ENCODE measurements around the gene EIF4G1.

The EIF4G1 gene

GRCh38 chr3:184332370-184333090, 18.1 kb downstream of the EIF4G1 start:
- TF ChIP-seq NFIC (IDR thresholded peaks at IDR 0.05) (no peak), TAF1 (IDR thresholded peaks at IDR 0.05; ENCODE audit: low read depth) (no peak), ZBTB7A (IDR thresholded peaks at IDR 0.05; ENCODE audit: low read depth) (no peak), USF1 (IDR thresholded peaks at IDR 0.05) (no peak), YY1 (IDR thresholded peaks at IDR 0.05; ENCODE audit: low read depth) (no peak), MAX (IDR thresholded peaks at IDR 0.05) (no peak), TCF12 (IDR thresholded peaks at IDR 0.05; ENCODE audit: low read depth) (no peak), FOXM1 (IDR thresholded peaks at IDR 0.05; ENCODE audit: borderline replicate concordance, low read depth) (no peak), RAD21 (IDR thresholded peaks at IDR 0.05; ENCODE audit: low read depth) (no peak), EP300 (IDR thresholded peaks at IDR 0.05; ENCODE audit: borderline replicate concordance) (no peak), EGR1 (IDR thresholded peaks at IDR 0.05) (no peak), TEAD4 (IDR thresholded peaks at IDR 0.05) (no peak), CEBPB (IDR thresholded peaks at IDR 0.05) (no peak), CREB1 (IDR thresholded peaks at IDR 0.05; ENCODE audit: low read depth) (no peak), REST (IDR thresholded peaks at IDR 0.05; ENCODE audit: low read depth) (no peak)

GRCh38 chr3:184333190-184333589, 18.8 kb downstream of the EIF4G1 start:
- TF ChIP-seq TCF12 (IDR thresholded peaks at IDR 0.05; ENCODE audit: low read depth) (no peak), EP300 (IDR thresholded peaks at IDR 0.05; ENCODE audit: borderline replicate concordance) (no peak), YY1 (IDR thresholded peaks at IDR 0.05; ENCODE audit: low read depth) (no peak), CEBPB (IDR thresholded peaks at IDR 0.05) (no peak), NFIC (IDR thresholded peaks at IDR 0.05) (no peak), MAX (IDR thresholded peaks at IDR 0.05) (no peak), TEAD4 (IDR thresholded peaks at IDR 0.05) (no peak), REST (IDR thresholded peaks at IDR 0.05; ENCODE audit: low read depth) (no peak), USF1 (IDR thresholded peaks at IDR 0.05) (no peak), EGR1 (IDR thresholded peaks at IDR 0.05) (no peak)

- TF ChIP-seq YY1 (IDR thresholded peaks at IDR 0.05; ENCODE audit: low read depth) = no peak
- TF ChIP-seq ZBTB7A (IDR thresholded peaks at IDR 0.05; ENCODE audit: low read depth) = no peak
- no peak for TF ChIP-seq EP300 (IDR thresholded peaks at IDR 0.05; ENCODE audit: borderline replicate concordance)
- no peak for TF ChIP-seq REST (IDR thresholded peaks at IDR 0.05; ENCODE audit: low read depth)
- TF ChIP-seq USF1 (IDR thresholded peaks at IDR 0.05) = no peak
- TF ChIP-seq TAF1 (IDR thresholded peaks at IDR 0.05; ENCODE audit: low read depth) = no peak
- TF ChIP-seq TEAD4 (IDR thresholded peaks at IDR 0.05) = no peak
Observed at GRCh38 chr3:184333700-184334099, 19.3 kb downstream of the EIF4G1 start.

GRCh38 chr3:184334470-184335158, 20.2 kb downstream of the EIF4G1 start:
- TF ChIP-seq TEAD4 (IDR thresholded peaks at IDR 0.05) = no peak
- TF ChIP-seq EP300 (IDR thresholded peaks at IDR 0.05; ENCODE audit: borderline replicate concordance) = 0 out of 2 replicates have a peak, but pooled peaks have one; percentile 4
